ENCODE results near the gene MRGPRE.

The MRGPRE gene

GRCh38 chr11:3219281-3219892, 12.8 kb downstream of the MRGPRE start:
- no peak overlapping the region for H3K4me3 ChIP-seq (replicated peaks; ENCODE audit: low read depth, low read length)
- no peak for DNase-seq (ENCODE audit: low read depth)
- no peak for TF ChIP-seq CTCF (IDR thresholded peaks at IDR 0.05; ENCODE audit: low read length, missing control alignments)

- DNase-seq (ENCODE audit: low read depth), result no peak
- TF ChIP-seq CTCF (IDR thresholded peaks at IDR 0.05; ENCODE audit: low read length, missing control alignments), result no peak
- no peak within 1 kb of the TSS for H3K4me3 ChIP-seq (replicated peaks; ENCODE audit: low read depth, low read length)
Observed at GRCh38 chr11:3218483-3219280, 13.5 kb downstream of the MRGPRE start, which contains the start of gene MRGPRG. MRGPRG (minus strand) TSS chr11:3218813; CDS start chr11:3218813, 0 bp downstream.

- DNase-seq (ENCODE audit: low read depth), result no peak
- H3K4me3 ChIP-seq (replicated peaks; ENCODE audit: low read depth, low read length), result no peak overlapping the region
- no peak for TF ChIP-seq CTCF (IDR thresholded peaks at IDR 0.05; ENCODE audit: low read length, missing control alignments)
Observed at GRCh38 chr11:3217818-3218482, 14.3 kb downstream of the MRGPRE start.

GRCh38 chr11:3216027-3216525, 16.1 kb downstream of the MRGPRE start:
- no peak overlapping the region for H3K4me3 ChIP-seq (replicated peaks; ENCODE audit: low read depth, low read length)
- TF ChIP-seq CTCF (IDR thresholded peaks at IDR 0.05; ENCODE audit: low read length, missing control alignments), result no peak
- DNase-seq (ENCODE audit: low read depth), result no peak

GRCh38 chr11:3215346-3216026, 16.7 kb downstream of the MRGPRE start:
- H3K4me3 ChIP-seq (replicated peaks; ENCODE audit: low read depth, low read length), result no peak overlapping the region
- DNase-seq (ENCODE audit: low read depth), result no peak
- TF ChIP-seq CTCF (IDR thresholded peaks at IDR 0.05; ENCODE audit: low read length, missing control alignments), result no peak

GRCh38 chr11:3214420-3214699, 17.9 kb downstream of the MRGPRE start:
- no peak overlapping the region for H3K4me3 ChIP-seq (replicated peaks; ENCODE audit: low read depth, low read length)
- no peak for TF ChIP-seq CTCF (IDR thresholded peaks at IDR 0.05; ENCODE audit: low read length, missing control alignments)
- DNase-seq (ENCODE audit: low read depth), result no peak
